Measurements from ENCODE around the gene INPP5A.

DNA sequence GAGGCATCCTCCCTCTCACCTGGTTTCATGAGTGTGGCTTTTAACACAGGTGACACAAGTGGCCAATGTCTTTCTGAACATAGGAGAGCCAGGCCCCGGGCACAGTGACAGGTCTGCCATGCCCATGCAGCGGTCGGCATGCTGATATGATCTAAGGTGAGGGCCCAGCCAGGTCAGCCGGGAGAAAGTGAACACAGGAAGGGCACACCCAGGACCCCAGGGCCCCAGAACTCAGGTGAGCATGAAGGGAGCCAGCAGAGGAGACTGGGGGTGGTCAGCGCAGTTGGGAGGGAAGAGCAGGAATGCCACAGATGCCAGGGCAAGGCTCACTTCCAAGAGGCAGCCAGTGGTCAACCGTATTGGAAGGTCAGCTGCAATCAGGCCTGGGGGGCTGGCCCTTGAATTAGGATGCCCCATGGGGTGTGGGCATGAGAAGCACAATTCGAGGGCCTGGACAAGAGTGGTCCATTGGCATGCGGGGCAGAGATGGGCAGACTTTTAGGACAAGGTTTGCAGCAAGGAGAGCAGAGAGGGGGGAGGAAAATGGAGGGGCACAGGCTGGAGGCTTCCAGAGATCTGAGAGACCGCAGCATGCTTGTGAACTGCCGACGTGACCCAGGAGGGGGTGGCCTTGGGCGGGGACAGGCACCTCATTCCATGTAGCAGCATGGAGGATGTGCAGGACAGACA is 3.9 kb upstream of the INPP5A start:
- TF ChIP-seq CEBPB (IDR thresholded peaks at IDR 0.05) = no peak
- TF ChIP-seq, protein P1, sequence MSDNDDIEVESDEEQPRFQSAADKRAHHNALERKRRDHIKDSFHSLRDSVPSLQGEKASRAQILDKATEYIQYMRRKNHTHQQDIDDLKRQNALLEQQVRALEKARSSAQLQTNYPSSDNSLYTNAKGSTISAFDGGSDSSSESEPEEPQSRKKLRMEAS (IDR thresholded peaks at IDR 0.05) = no peak
- no peak for TF ChIP-seq EP300 (IDR thresholded peaks at IDR 0.05; ENCODE audit: borderline replicate concordance)
- no peak for TF ChIP-seq TAF1 (IDR thresholded peaks at IDR 0.05; ENCODE audit: low read depth)
- TF ChIP-seq ZBTB7A (IDR thresholded peaks at IDR 0.05; ENCODE audit: low read depth) = no peak
- no peak for TF ChIP-seq TEAD4 (IDR thresholded peaks at IDR 0.05)
- no peak for TF ChIP-seq RAD21 (IDR thresholded peaks at IDR 0.05; ENCODE audit: low read depth)
- TF ChIP-seq, protein P2, sequence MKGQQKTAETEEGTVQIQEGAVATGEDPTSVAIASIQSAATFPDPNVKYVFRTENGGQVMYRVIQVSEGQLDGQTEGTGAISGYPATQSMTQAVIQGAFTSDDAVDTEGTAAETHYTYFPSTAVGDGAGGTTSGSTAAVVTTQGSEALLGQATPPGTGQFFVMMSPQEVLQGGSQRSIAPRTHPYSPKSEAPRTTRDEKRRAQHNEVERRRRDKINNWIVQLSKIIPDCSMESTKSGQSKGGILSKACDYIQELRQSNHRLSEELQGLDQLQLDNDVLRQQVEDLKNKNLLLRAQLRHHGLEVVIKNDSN (IDR thresholded peaks at IDR 0.05) = no peak
- TF ChIP-seq YY1 (IDR thresholded peaks at IDR 0.05; ENCODE audit: low read depth) = no peak
- no peak for TF ChIP-seq NFIC (IDR thresholded peaks at IDR 0.05)
- TF ChIP-seq EGR1 (IDR thresholded peaks at IDR 0.05) = no peak
- TF ChIP-seq CREB1 (IDR thresholded peaks at IDR 0.05; ENCODE audit: low read depth) = no peak
